ENCODE results near the gene PHF3. TPM values are rescaled to one million over a fixed set of nuclear protein-coding genes. Genes with fewer than 3 reads are reported as not detected.

PHF3 gene
- total RNA-seq, 1 donor from 2014 or later: 27.9 TPM

- no peak overlapping the region for H3K4me3 ChIP-seq (ENCODE audit: low read depth, low read length)
- no peak for TF ChIP-seq CTCF (conservative IDR thresholded peaks at IDR 0.05; ENCODE audit: low read depth, low read length)
- no peak for DNase-seq (ENCODE audit: low read depth)
These were observed 36.4 kb upstream of the PHF3 start for GRCh38 chr6:63599243-63599642.

- DNase-seq (ENCODE audit: low read depth): no peak
- TF ChIP-seq CTCF (conservative IDR thresholded peaks at IDR 0.05; ENCODE audit: low read depth, low read length): no peak
- no peak overlapping the region for H3K4me3 ChIP-seq (ENCODE audit: low read depth, low read length)
These were observed 35.5 kb upstream of the PHF3 start for GRCh38 chr6:63600136-63600535.

GRCh38 chr6:63609231-63609630 lies 26.4 kb upstream of the PHF3 start:
- TF ChIP-seq CTCF (conservative IDR thresholded peaks at IDR 0.05; ENCODE audit: low read depth, low read length): no peak
- DNase-seq (ENCODE audit: low read depth): no peak

GRCh38 chr6:63610944-63611343 lies 24.7 kb upstream of the PHF3 start:
- no peak for TF ChIP-seq CTCF (conservative IDR thresholded peaks at IDR 0.05; ENCODE audit: low read depth, low read length)
- no peak overlapping the region for H3K4me3 ChIP-seq (ENCODE audit: low read depth, low read length)
- no peak for DNase-seq (ENCODE audit: low read depth)

More at GRCh38 chr6:63609231-63609630, 26.4 kb upstream of the PHF3 start:
- H3K4me3 ChIP-seq (ENCODE audit: low read depth, low read length): no peak overlapping the region

- DNase-seq (ENCODE audit: low read depth): no peak
- TF ChIP-seq CTCF (conservative IDR thresholded peaks at IDR 0.05; ENCODE audit: low read depth, low read length): no peak
- H3K4me3 ChIP-seq (ENCODE audit: low read depth, low read length): no peak overlapping the region
These were observed 24.0 kb upstream of the PHF3 start for GRCh38 chr6:63611560-63611959.

- H3K4me3 ChIP-seq (ENCODE audit: low read depth, low read length): no peak overlapping the region
- TF ChIP-seq CTCF (conservative IDR thresholded peaks at IDR 0.05; ENCODE audit: low read depth, low read length): no peak
- no peak for DNase-seq (ENCODE audit: low read depth)
These were observed 20.0 kb upstream of the PHF3 start for GRCh38 chr6:63615590-63615989.

GRCh38 chr6:63624091-63624490 lies 11.5 kb upstream of the PHF3 start:
- no peak overlapping the region for H3K4me3 ChIP-seq (ENCODE audit: low read depth, low read length)
- no peak for DNase-seq (ENCODE audit: low read depth)
- no peak for TF ChIP-seq CTCF (conservative IDR thresholded peaks at IDR 0.05; ENCODE audit: low read depth, low read length)
